SH-SY5Y (cell line): Measurements from ENCODE around the gene SVIL.

Experiments
- GATA2 ChIP-seq: IDR thresholded peaks from 2 replicates; pipeline ENCODE4 v1.6.1; 2011; ENCODE audit warnings: mild to moderate bottlenecking, low read depth, low read length
- GATA3 ChIP-seq: IDR thresholded peaks from 2 replicates; pipeline ENCODE4 v1.6.1; 2011; ENCODE audit warnings: low read depth, mild to moderate bottlenecking, low read length, moderate library complexity

DNA sequence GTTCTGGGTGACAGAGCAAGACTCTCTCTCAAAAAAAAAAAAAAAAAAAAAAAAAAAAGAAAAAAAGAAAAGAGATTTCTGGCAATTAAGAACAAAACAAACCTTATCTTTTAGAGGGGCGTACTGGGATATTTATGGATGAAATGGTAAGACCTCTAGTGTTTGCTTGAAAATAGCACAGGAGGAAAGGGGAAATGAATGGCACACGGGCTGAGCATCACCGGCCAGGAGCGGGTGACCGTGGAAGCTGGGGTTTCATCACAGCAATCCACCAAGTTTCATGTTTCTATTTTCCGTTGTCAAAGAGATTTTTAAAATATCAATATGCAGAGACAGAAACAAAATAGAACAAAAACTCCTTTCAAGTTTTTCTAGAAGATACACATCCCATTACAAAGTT lies 105.6 kb downstream of the SVIL start:
- TF ChIP-seq GATA2 = no peak
- no peak for TF ChIP-seq GATA3
